RKO (cell line): ENCODE data around the gene MPP7.
"Not testable (repeated sequence)": the region's sequence is repeated elsewhere in the genome, so short reads cannot be mapped to it uniquely, and the experiment has no call there.

Experiments used
- DNase-seq: peaks from one replicate; pipeline ENCODE4 v3.0.0-alpha.2; 2016; ENCODE audit warnings: low spot score

MPP7 gene

GRCh38 chr10:28302638-28303488, at the start of gene MPP7:
Gene MPP7, minus strand, starts transcription at chr10:28303064. Its CDS starts 64,460 bp downstream, at chr10:28238604.
- peak; percentile 99 for DNase-seq

- no peak for DNase-seq
Observed at GRCh38 chr10:28349892-28350291, 47.0 kb upstream of the MPP7 start.

GRCh38 chr10:28343987-28344895, 41.4 kb upstream of the MPP7 start:
- no peak for DNase-seq

- DNase-seq: no peak
Observed at GRCh38 chr10:28343252-28343651, 40.4 kb upstream of the MPP7 start.

- not testable (repeated sequence) for DNase-seq
Observed at GRCh38 chr10:28341679-28342078, 38.8 kb upstream of the MPP7 start.

- no peak for DNase-seq
Observed at GRCh38 chr10:28332726-28333125, 29.9 kb upstream of the MPP7 start.

- no peak for DNase-seq
Observed at GRCh38 chr10:28331841-28332240, 29.0 kb upstream of the MPP7 start.

- DNase-seq: no peak
Observed at GRCh38 chr10:28331066-28331465, 28.2 kb upstream of the MPP7 start.

GRCh38 chr10:28328346-28328745, 25.5 kb upstream of the MPP7 start:
- no peak for DNase-seq

- DNase-seq: peak; percentile 29
Observed at GRCh38 chr10:28327491-28327880, 24.6 kb upstream of the MPP7 start.

GRCh38 chr10:28326516-28327490, 23.9 kb upstream of the MPP7 start:
- no peak for DNase-seq

GRCh38 chr10:28320799-28321198, 17.9 kb upstream of the MPP7 start:
- DNase-seq: no peak

- no peak for DNase-seq
Observed at GRCh38 chr10:28320090-28320489, 17.2 kb upstream of the MPP7 start.

- DNase-seq: not testable (repeated sequence)
Observed at GRCh38 chr10:28319061-28319460, 16.2 kb upstream of the MPP7 start.

GRCh38 chr10:28318626-28319025, 15.8 kb upstream of the MPP7 start:
- DNase-seq: no peak

GRCh38 chr10:28317760-28318159, 14.9 kb upstream of the MPP7 start:
- DNase-seq: no peak

- DNase-seq: no peak
Observed at GRCh38 chr10:28316696-28317095, 13.8 kb upstream of the MPP7 start.

GRCh38 chr10:28315140-28315539, 12.3 kb upstream of the MPP7 start:
- DNase-seq: no peak

GRCh38 chr10:28314211-28314610, 11.3 kb upstream of the MPP7 start:
- no peak for DNase-seq

- peak; percentile 12 for DNase-seq
Observed at GRCh38 chr10:28312572-28312971, 9.7 kb upstream of the MPP7 start.

GRCh38 chr10:28311104-28311503, 8.2 kb upstream of the MPP7 start:
- DNase-seq: no peak

- DNase-seq: no peak
Observed at GRCh38 chr10:28307267-28307666, 4.4 kb upstream of the MPP7 start.
